Smooth muscle cell (in vitro differentiated cells): ENCODE results near the gene INPP5J. TPM values are rescaled to one million over a fixed set of nuclear protein-coding genes. Genes with fewer than 3 reads are reported as not detected.

Experiments used
- DNase-seq: peaks from one replicate; lab custom pipeline; 2025; ENCODE audit not compliant: unreplicated experiment; lab: John Stamatoyannopoulos, UW
- H2AFZ ChIP-seq: fragments of 200-600 bp; sonication (generic); 2 replicates; pipeline ENCODE4 v1.6.0; 2016; ENCODE audit warnings: antibody characterized with exemption, low read depth, mild to moderate bottlenecking
- H3F3A ChIP-seq: fragments of 200-600 bp; sonication (generic); 2 replicates; pipeline ENCODE4 v1.6.0; 2017; ENCODE audit warnings: antibody characterized with exemption, low read depth
- H3K27ac ChIP-seq: fragments of 200-600 bp; sonication (generic); 2 replicates; pipeline ENCODE4 v1.5.1; 2016; ENCODE audit warnings: low read depth, mild to moderate bottlenecking
- H3K27me3 ChIP-seq: fragments of 200-600 bp; sonication (generic); 2 replicates; pipeline ENCODE4 v1.6.1; 2016; ENCODE audit warnings: low read depth, mild to moderate bottlenecking
- H3K36me3 ChIP-seq: fragments of 200-600 bp; sonication (generic); 2 replicates; pipeline ENCODE4 v1.5.1; 2016; ENCODE audit warnings: low read depth
- H3K4me1 ChIP-seq: fragments of 200-600 bp; sonication (generic); 2 replicates; pipeline ENCODE4 v1.5.1; 2016; ENCODE audit warnings: low read depth
- H3K4me2 ChIP-seq: fragments of 200-600 bp; sonication (generic); 2 replicates; pipeline ENCODE4 v1.6.0; 2016; ENCODE audit warnings: mild to moderate bottlenecking
- H3K4me3 ChIP-seq: fragments of 200-600 bp; sonication (generic); 2 replicates; pipeline ENCODE4 v1.5.1; 2016; ENCODE audit warnings: mild to moderate bottlenecking
- H3K79me2 ChIP-seq: fragments of 200-600 bp; sonication (generic); 2 replicates; pipeline ENCODE4 v1.6.0; 2016; ENCODE audit warnings: low read depth, mild to moderate bottlenecking
- H3K9ac ChIP-seq: fragments of 200-600 bp; sonication (generic); 2 replicates; pipeline ENCODE4 v1.6.0; 2016; ENCODE audit warnings: low read depth
- H3K9me3 ChIP-seq: fragments of 200-600 bp; sonication (generic); replicated peaks from 2 replicates; pipeline ENCODE4 v1.5.1; 2016; ENCODE audit warnings: low read depth
- H4K20me1 ChIP-seq: fragments of 200-600 bp; sonication (generic); 2 replicates; pipeline ENCODE4 v1.6.0; 2016; ENCODE audit warnings: low read depth
- CTCF ChIP-seq: fragments of 200-600 bp; sonication (generic); IDR thresholded peaks from 2 replicates; pipeline ENCODE4 v1.5.1; 2017; ENCODE audit warnings: borderline replicate concordance, mild to moderate bottlenecking, antibody characterized with exemption; ENCODE audit not compliant: insufficient read depth, poor library complexity, severe bottlenecking
- whole genome bisulfite sequencing: methylation state at CpG from one replicate; pipeline ENCODE4 v1.1.7; 2016; ENCODE audit warnings: low lambda C conversion rate; 5-methylcytosine and 5-hydroxymethylcytosine counted together
- polyA plus RNA-seq: library from polyadenylated mRNA; unstranded; fragments of >200 nt; fragmentation: Nextera tagmentation; extraction: Ambion mirVana; gene quantifications from 2 replicates; pipeline ENCODE4 v1.2.1, GENCODE V29; 2016
- total RNA-seq: library from RNA; depleted of rRNA; stranded (reverse); fragments of >200 nt; gene quantifications from 2 replicates; pipeline ENCODE4 v1.2.3, GENCODE V29; 2014

Gene INPP5J
- total and polyA plus RNA-seq, 2 experiments from 2014 or later = 0.66 to 1.2 TPM

- no peak for DNase-seq
- H3K4me2 ChIP-seq = no peak overlapping the region
- H3K27ac ChIP-seq = no peak overlapping the region
- no peak overlapping the region for H3K9ac ChIP-seq
- H3K4me3 ChIP-seq = no peak overlapping the region
- no peaks in the 10 kb centered on the region for H3K4me1 ChIP-seq
- H3K36me3 ChIP-seq = peaks cover 5% of the 10 kb centered on the region
- 94% methylated on average over 5 of the region's 5 CpGs for WGBS
- no peaks in the 10 kb centered on the region for H3K27me3 ChIP-seq
- peaks cover 54% of the 10 kb centered on the region for H4K20me1 ChIP-seq
- no peaks in the 10 kb centered on the region for H3K79me2 ChIP-seq
- peaks cover 14% of the 10 kb centered on the region for H3F3A ChIP-seq
- no peaks in the 10 kb centered on the region for H3K9me3 ChIP-seq
- no peak for TF ChIP-seq CTCF
- no peak overlapping the region for H2AFZ ChIP-seq
Observed at GRCh38 chr22:31094021-31094551, 28.7 kb upstream of the INPP5J start.

- Histone ChIP-seq H4K20me1 (peaks cover 54% of the 10 kb centered on the region), H3K27ac (no peak overlapping the region), H3K9me3 (no peaks in the 10 kb centered on the region), H3K4me2 (no peak overlapping the region), H3K4me1 (no peaks in the 10 kb centered on the region), H3K27me3 (no peaks in the 10 kb centered on the region), H3K4me3 (no peak overlapping the region), H2AFZ (no peak overlapping the region), H3K9ac (no peak overlapping the region), H3F3A (peaks cover 17% of the 10 kb centered on the region), H3K36me3 (peaks cover 5% of the 10 kb centered on the region), H3K79me2 (no peaks in the 10 kb centered on the region)
- TF ChIP-seq CTCF = no peak
- WGBS = 93% methylated on average over 7 of the region's 7 CpGs
- DNase-seq = no peak
Observed at GRCh38 chr22:31094741-31095140, 28.0 kb upstream of the INPP5J start.

- Histone ChIP-seq H3K4me3 (no peak overlapping the region), H3K9ac (no peak overlapping the region), H3K9me3 (no peaks in the 10 kb centered on the region), H3K27ac (no peak overlapping the region), H3K36me3 (peaks cover 5% of the 10 kb centered on the region), H2AFZ (no peak overlapping the region), H3K4me1 (no peaks in the 10 kb centered on the region), H3K79me2 (no peaks in the 10 kb centered on the region), H3K4me2 (no peak overlapping the region), H3K27me3 (no peaks in the 10 kb centered on the region), H3F3A (peaks cover 24% of the 10 kb centered on the region), H4K20me1 (peaks cover 46% of the 10 kb centered on the region)
- no peak for TF ChIP-seq CTCF
- WGBS = 97% methylated on average over 3 of the region's 3 CpGs
- DNase-seq = no peak
Observed at GRCh38 chr22:31095637-31096249, 27.0 kb upstream of the INPP5J start.
